OCI-LY1 (cell line): ENCODE results near the gene TMEM114.

Source experiments
- EZH2 ChIP-seq: fragments of 200-600 bp; sonication (generic), shearing (Covaris generic); IDR thresholded peaks from 2 replicates; pipeline ENCODE4 v1.8.0; 2017; ENCODE audit warnings: borderline replicate concordance, mixed run types, mild to moderate bottlenecking, antibody characterized with exemption, low read length, moderate library complexity, mixed read lengths
- TF ChIP-seq, protein P1 (sequence below): fragments of 200-600 bp; sonication (generic), shearing (Covaris generic); IDR thresholded peaks from 2 replicates; pipeline ENCODE4 v1.5.1; 2017; ENCODE audit warnings: mild to moderate bottlenecking, antibody characterized with exemption, low read length, moderate library complexity, mixed read lengths

DNA sequence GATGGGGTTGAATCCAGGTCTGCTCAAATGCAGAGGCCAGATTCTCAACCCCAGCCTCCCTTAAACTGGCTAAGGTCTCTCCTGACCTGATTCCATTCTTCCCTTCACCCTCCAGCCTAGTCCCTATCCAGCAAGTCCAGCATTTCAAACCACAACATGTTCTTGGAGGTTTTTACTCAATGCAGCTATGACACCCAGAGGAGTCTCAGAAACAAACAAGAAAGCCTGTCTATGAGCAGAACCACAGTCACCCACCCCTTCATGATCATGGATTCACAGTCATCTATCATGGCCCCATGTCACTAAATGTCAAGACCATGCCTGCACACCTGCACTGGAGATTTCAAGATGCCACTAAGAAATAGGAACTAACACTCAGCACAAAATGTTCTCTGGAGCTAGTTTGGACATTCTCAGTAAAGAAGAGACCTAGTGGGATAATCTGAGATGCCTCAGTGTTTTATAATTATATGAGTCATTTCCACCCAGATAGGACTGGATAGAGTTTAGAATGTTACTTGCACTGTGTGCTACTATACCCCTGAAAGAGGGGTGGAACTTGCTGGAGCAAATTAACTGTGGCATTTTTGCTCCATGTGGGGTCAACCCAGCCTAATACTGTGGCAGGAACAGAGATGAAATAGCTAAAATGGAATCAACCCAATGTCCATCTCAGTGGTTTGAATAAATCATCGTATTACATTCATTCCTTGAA lies 21.7 kb upstream of the TMEM114 start:
- TF ChIP-seq, protein P1, sequence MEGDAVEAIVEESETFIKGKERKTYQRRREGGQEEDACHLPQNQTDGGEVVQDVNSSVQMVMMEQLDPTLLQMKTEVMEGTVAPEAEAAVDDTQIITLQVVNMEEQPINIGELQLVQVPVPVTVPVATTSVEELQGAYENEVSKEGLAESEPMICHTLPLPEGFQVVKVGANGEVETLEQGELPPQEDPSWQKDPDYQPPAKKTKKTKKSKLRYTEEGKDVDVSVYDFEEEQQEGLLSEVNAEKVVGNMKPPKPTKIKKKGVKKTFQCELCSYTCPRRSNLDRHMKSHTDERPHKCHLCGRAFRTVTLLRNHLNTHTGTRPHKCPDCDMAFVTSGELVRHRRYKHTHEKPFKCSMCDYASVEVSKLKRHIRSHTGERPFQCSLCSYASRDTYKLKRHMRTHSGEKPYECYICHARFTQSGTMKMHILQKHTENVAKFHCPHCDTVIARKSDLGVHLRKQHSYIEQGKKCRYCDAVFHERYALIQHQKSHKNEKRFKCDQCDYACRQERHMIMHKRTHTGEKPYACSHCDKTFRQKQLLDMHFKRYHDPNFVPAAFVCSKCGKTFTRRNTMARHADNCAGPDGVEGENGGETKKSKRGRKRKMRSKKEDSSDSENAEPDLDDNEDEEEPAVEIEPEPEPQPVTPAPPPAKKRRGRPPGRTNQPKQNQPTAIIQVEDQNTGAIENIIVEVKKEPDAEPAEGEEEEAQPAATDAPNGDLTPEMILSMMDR = no peak
- no peak for TF ChIP-seq EZH2
